ENCODE measurements around the gene LIME1. TPM values are rescaled to one million over a fixed set of nuclear protein-coding genes. Genes with fewer than 3 reads are reported as not detected.

The LIME1 gene
- total and polyA plus RNA-seq, 2 of the 4 experiments (the other 2 are of a cell fraction) = 0.36 to 7.8 TPM

DNA sequence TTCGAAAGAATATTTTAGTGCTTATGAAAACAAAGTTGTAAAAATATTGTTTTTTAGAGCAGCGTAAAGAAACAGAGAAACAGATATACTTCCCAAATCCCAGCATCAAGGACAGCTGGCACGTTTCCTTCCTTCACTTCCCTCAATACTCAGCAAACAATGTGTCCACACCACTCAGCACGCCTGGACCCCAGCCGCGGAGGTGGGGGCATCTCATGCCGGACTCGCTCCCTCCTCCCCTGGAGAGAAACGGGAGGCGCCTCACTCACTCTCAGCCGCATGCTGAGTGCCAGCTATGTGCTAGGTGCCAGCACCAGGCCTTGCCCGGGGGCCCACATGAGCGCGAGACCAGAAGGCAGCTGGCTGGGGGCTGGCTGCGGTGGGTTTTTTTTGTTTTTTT, 37.8 kb downstream of the LIME1 start:
- intact Hi-C loops (cut with micrococcal nuclease) = no loop called here

More for the DNA sequence above, 37.8 kb downstream of the LIME1 start:
- H4K91ac ChIP-seq (ENCODE audit: insufficient read depth, low read depth, low read length) = 0 out of 2 replicates have a peak overlapping the region, but pooled peaks have one; percentile 26
- H3K14ac ChIP-seq (replicated peaks; ENCODE audit: low read depth, low read length) = no peak overlapping the region
- peaks cover 9% of the 10 kb centered on the region; the same call in 1 of the 2 replicates for H3K36me3 ChIP-seq (ENCODE audit: control insufficient read depth, insufficient read depth, low read length)
- H3K27ac ChIP-seq (ENCODE audit: insufficient read depth, low read length) = no peak overlapping the region
- H2BK20ac ChIP-seq (ENCODE audit: low read depth, low read length) = no peak overlapping the region
- H3K9me3 ChIP-seq (ENCODE audit: control insufficient read depth, insufficient read depth, low read length) = no peaks in the 10 kb centered on the region
- no peak overlapping the region for H3K18ac ChIP-seq (ENCODE audit: low read depth, low read length)
- DNase-seq = no peak
- H2AK5ac ChIP-seq (ENCODE audit: low read depth, low read length) = peak overlapping the region; percentile 33; the same call in 1 of the 2 replicates
- H2BK120ac ChIP-seq (ENCODE audit: low read depth, low read length) = no peak overlapping the region
- H3K79me1 ChIP-seq (ENCODE audit: low read depth in 1 of 2, low read length in 2 of 2) = peaks cover 16 to 64% of the 10 kb centered on the region in 2 experiments
- no peak overlapping the region for H3K4me2 ChIP-seq (ENCODE audit: low read depth, low read length)
- H2BK15ac ChIP-seq (ENCODE audit: low read depth, low read length) = no peak overlapping the region
- peaks cover 21% of the 10 kb centered on the region for H4K20me1 ChIP-seq (ENCODE audit: insufficient read depth, low read length)
- H3K9ac ChIP-seq (ENCODE audit: low read depth, low read length) = no peak overlapping the region
- 53% methylated on average over 5 of the region's 15 CpGs; no CpG with 5 or more reads in 1 of the 2 experiments for WGBS, 2 experiments (ENCODE audit: extremely low coverage in 2 of 2, insufficient read length in 1 of 2)
- CTCF ChIA-PET = interaction anchor here (0.7 to 1.3 kb wide), 2 partner anchors 34 to 84 kb away, joined by 3 to 6 read pairs; no protein-coding TSS in a partner anchor
- no peak for ATAC-seq (ENCODE audit: low read depth)
- peak overlapping the region; percentile 81 for H2AK9ac ChIP-seq (replicated peaks; ENCODE audit: low read depth, low read length, poor library complexity)
- H3K23ac ChIP-seq (ENCODE audit: low read depth, low read length) = no peak overlapping the region
- no peak overlapping the region for H2BK5ac ChIP-seq (ENCODE audit: low read depth, low read length, poor library complexity, severe bottlenecking)
- in situ Hi-C loops (cut with MboI; ENCODE audit: low sequenced_read_pairs) = no loop called here
- TF ChIP-seq SMC3 (IDR thresholded peaks at IDR 0.05; ENCODE audit: low read depth, low read length) (no peak), NFE2L2 (IDR thresholded peaks at IDR 0.05; ENCODE audit: low read depth, low read length) (no peak), POLR2A (IDR thresholded peaks at IDR 0.05; ENCODE audit: low read depth, low read length) (no peak), CHD1 (IDR thresholded peaks at IDR 0.05; ENCODE audit: low read depth, low read length) (no peak), RFX5 (IDR thresholded peaks at IDR 0.05; ENCODE audit: low read depth, low read length) (no peak), FOS (IDR thresholded peaks at IDR 0.05; ENCODE audit: low read depth, low read length) (no peak), MXI1 (IDR thresholded peaks at IDR 0.05; ENCODE audit: borderline replicate concordance, low read depth, low read length) (no peak), MAZ (IDR thresholded peaks at IDR 0.05; ENCODE audit: borderline replicate concordance, low read depth, low read length) (no peak), CEBPB (IDR thresholded peaks at IDR 0.05; ENCODE audit: low read depth, low read length) (no peak), MAFK (IDR thresholded peaks at IDR 0.05; ENCODE audit: low read depth, low read length) (no peak), BHLHE40 (IDR thresholded peaks at IDR 0.05; ENCODE audit: low read depth, low read length) (no peak), RAD21 (IDR thresholded peaks at IDR 0.05; ENCODE audit: low read length) (no peak), RCOR1 (IDR thresholded peaks at IDR 0.05; ENCODE audit: insufficient replicate concordance, low read length) (no peak)
- TF ChIP-seq, protein P1, sequence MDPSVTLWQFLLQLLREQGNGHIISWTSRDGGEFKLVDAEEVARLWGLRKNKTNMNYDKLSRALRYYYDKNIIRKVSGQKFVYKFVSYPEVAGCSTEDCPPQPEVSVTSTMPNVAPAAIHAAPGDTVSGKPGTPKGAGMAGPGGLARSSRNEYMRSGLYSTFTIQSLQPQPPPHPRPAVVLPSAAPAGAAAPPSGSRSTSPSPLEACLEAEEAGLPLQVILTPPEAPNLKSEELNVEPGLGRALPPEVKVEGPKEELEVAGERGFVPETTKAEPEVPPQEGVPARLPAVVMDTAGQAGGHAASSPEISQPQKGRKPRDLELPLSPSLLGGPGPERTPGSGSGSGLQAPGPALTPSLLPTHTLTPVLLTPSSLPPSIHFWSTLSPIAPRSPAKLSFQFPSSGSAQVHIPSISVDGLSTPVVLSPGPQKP (IDR thresholded peaks at IDR 0.05; ENCODE audit: borderline replicate concordance, low read depth, low read length) = no peak
- TF ChIP-seq, protein P2, sequence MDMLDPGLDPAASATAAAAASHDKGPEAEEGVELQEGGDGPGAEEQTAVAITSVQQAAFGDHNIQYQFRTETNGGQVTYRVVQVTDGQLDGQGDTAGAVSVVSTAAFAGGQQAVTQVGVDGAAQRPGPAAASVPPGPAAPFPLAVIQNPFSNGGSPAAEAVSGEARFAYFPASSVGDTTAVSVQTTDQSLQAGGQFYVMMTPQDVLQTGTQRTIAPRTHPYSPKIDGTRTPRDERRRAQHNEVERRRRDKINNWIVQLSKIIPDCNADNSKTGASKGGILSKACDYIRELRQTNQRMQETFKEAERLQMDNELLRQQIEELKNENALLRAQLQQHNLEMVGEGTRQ (IDR thresholded peaks at IDR 0.05; ENCODE audit: low read depth, low read length) = no peak
- TF ChIP-seq, protein P3, sequence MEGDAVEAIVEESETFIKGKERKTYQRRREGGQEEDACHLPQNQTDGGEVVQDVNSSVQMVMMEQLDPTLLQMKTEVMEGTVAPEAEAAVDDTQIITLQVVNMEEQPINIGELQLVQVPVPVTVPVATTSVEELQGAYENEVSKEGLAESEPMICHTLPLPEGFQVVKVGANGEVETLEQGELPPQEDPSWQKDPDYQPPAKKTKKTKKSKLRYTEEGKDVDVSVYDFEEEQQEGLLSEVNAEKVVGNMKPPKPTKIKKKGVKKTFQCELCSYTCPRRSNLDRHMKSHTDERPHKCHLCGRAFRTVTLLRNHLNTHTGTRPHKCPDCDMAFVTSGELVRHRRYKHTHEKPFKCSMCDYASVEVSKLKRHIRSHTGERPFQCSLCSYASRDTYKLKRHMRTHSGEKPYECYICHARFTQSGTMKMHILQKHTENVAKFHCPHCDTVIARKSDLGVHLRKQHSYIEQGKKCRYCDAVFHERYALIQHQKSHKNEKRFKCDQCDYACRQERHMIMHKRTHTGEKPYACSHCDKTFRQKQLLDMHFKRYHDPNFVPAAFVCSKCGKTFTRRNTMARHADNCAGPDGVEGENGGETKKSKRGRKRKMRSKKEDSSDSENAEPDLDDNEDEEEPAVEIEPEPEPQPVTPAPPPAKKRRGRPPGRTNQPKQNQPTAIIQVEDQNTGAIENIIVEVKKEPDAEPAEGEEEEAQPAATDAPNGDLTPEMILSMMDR (conservative IDR thresholded peaks at IDR 0.05; ENCODE audit: low read depth, low read length) = no peak
- BruUV-seq (replicated peaks) = no TSS peak
- H4K5ac ChIP-seq (ENCODE audit: low read depth, low read length) = no peak overlapping the region
- no peak overlapping the region for H3K4ac ChIP-seq (ENCODE audit: low read depth, low read length)
- H3K27me3 ChIP-seq (ENCODE audit: control insufficient read depth, insufficient read depth, low read length) = no peaks in the 10 kb centered on the region
- peak overlapping the region; percentile 65 for H2AFZ ChIP-seq (replicated peaks; ENCODE audit: low read length, poor library complexity)
- H3K4me1 ChIP-seq (ENCODE audit: control insufficient read depth, insufficient read depth, low read length) = peaks cover 8% of the 10 kb centered on the region
- dilution Hi-C loops (cut with HindIII; ENCODE audit: low sequenced_read_pairs, unreplicated experiment) = no loop called here
- no peaks in the 10 kb centered on the region; the same call in 1 of the 2 replicates for H3K9me1 ChIP-seq (ENCODE audit: insufficient read depth, low read length)
- no peak overlapping the region for H3K4me3 ChIP-seq (ENCODE audit: insufficient read depth, low read depth, low read length)
- POLR2A ChIA-PET (ENCODE audit: unreplicated experiment) = no interaction called here
- no peak overlapping the region; the same call in 1 of the 2 replicates for H3K56ac ChIP-seq (ENCODE audit: extremely low read depth, insufficient read depth, low read length)
- 0 out of 4 replicates have a peak overlapping the region, but pooled peaks of 1 of the 2 experiments have one; percentile 13 for H4K8ac ChIP-seq (ENCODE audit: low read depth in 2 of 2, low read length in 2 of 2)

Measured in IMR-90 (cell line).